D341Med (cell line): ENCODE data around the gene LRRC27.

Experiments used
- DNase-seq: peaks from one replicate; pipeline ENCODE4 v3.0.0; 2012; ENCODE audit warnings: low spot score

The LRRC27 gene

GRCh38 chr10:132427006-132427771, 95.2 kb downstream of the LRRC27 start:
- no peak for DNase-seq

DNA sequence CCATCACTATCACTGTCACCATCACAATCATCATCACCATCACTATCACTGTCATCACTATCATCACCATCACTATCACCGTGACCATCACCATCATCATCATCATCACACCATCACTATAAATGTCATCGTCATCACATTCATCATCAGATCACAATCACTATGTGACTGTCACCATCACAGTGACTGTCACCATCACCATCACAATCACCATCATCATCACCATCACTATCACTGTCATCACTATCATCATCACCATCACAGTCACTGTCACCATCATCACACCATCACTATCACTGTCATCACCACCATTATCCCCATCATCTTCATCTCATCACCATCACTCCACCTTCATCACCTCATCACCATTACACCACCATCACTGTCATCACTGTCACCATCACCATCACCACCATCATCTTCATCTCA, 96.0 kb downstream of the LRRC27 start:
- no peak for DNase-seq

DNA sequence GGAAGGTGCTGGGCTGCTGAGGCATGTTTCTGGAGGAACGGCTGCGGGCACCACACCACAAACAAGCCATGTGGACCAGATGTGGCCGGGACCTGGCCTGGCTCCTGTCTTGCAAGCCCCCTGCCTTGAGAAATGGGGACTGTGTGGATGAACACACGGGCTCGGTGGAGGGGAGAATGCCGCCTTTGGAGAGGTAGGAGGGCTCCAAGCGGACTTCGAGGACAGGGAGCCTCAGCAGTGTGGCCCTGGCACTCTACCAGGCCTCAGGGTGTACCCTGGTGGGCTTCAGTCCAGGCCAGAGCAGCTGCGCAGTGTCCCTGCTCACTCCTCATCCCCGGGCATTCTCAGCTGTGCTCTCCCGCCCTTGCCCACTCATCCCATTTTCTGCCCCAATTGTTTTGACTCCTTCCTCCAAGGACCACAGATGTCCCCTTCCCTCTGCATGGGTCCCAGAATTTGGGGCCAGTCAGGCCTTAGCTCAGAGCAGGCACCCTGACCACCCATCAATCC, 96.5 kb downstream of the LRRC27 start:
- DNase-seq: no peak
